GM12878 (cell line): Measurements from ENCODE around the gene CHCHD1. TPM values are rescaled to one million over a fixed set of nuclear protein-coding genes. Genes with fewer than 3 reads are reported as not detected.

Experiments
- BACH1 ChIP-seq: fragments of 450-650 bp; IDR thresholded peaks from 2 replicates; pipeline ENCODE4 v1.6.1; 2017; ENCODE audit warnings: mild to moderate bottlenecking, borderline replicate concordance
- BHLHE40 ChIP-seq, 2 experiments: fragments of 450-650 bp in 1 of 2; IDR thresholded peaks; 2 replicates each; pipeline ENCODE4 v1.6.1; 2011 to 2017; ENCODE audit warnings: low read depth in 2 of 2, borderline replicate concordance in 1 of 2, improper control_type of control experiment in 1 of 2, low read length in 1 of 2, mild to moderate bottlenecking in 1 of 2
- BRCA1 ChIP-seq: IDR thresholded peaks from 2 replicates; pipeline ENCODE4 v1.6.1; 2011; ENCODE audit warnings: low read depth, low read length, improper control_type of control experiment
- CREM ChIP-seq: IDR thresholded peaks from 2 replicates; pipeline ENCODE4 v1.6.1; 2014; ENCODE audit warnings: antibody characterized with exemption, low read depth
- GABPA ChIP-seq: IDR thresholded peaks from 2 replicates; pipeline ENCODE4 v1.6.1; 2014; ENCODE audit warnings: antibody characterized with exemption, low read depth, mild to moderate bottlenecking, inconsistent platforms
- HDAC2 ChIP-seq: fragments of 200-600 bp; sonication (generic); IDR thresholded peaks from 2 replicates; pipeline ENCODE4 v1.6.1; 2017
- HDGF ChIP-seq: fragments of 450-650 bp; IDR thresholded peaks from 2 replicates; pipeline ENCODE4 v1.6.1; 2016; ENCODE audit warnings: antibody characterized with exemption
- IKZF1 ChIP-seq: fragments of 450-650 bp; conservative IDR thresholded peaks from 2 replicates; pipeline ENCODE4 v1.6.1; 2017; ENCODE audit warnings: antibody characterized with exemption, mild to moderate bottlenecking
- MLLT1 ChIP-seq: fragments of 450-650 bp; IDR thresholded peaks from 2 replicates; pipeline ENCODE4 v1.6.1; 2016; ENCODE audit warnings: mild to moderate bottlenecking
- MTA2 ChIP-seq: fragments of 450-650 bp; IDR thresholded peaks from 2 replicates; pipeline ENCODE4 v1.6.1; 2016; ENCODE audit warnings: low read depth, mild to moderate bottlenecking, moderate library complexity
- NBN ChIP-seq: fragments of 450-650 bp; IDR thresholded peaks from 2 replicates; pipeline ENCODE4 v1.6.1; 2016
- NFYA ChIP-seq: IDR thresholded peaks from 2 replicates; pipeline ENCODE4 v1.6.1; 2011; ENCODE audit warnings: low read depth, mild to moderate bottlenecking, low read length, improper control_type of control experiment, borderline replicate concordance
- NR2C1 ChIP-seq: fragments of 450-650 bp; IDR thresholded peaks from 2 replicates; pipeline ENCODE4 v1.6.1; 2017; ENCODE audit warnings: antibody characterized with exemption, mild to moderate bottlenecking, moderate library complexity
- NR2F1 ChIP-seq: fragments of 450-650 bp; conservative IDR thresholded peaks from 2 replicates; pipeline ENCODE4 v1.6.1; 2017; ENCODE audit warnings: mild to moderate bottlenecking
- PML ChIP-seq: IDR thresholded peaks from 2 replicates; pipeline ENCODE4 v1.6.1; 2012; ENCODE audit warnings: low read length, inconsistent platforms
- POLR2AphosphoS2 ChIP-seq: IDR thresholded peaks from 2 replicates; pipeline ENCODE4 v1.6.1; 2011; ENCODE audit warnings: low read depth, mild to moderate bottlenecking, low read length, improper control_type of control experiment, moderate library complexity
- POU2F2 ChIP-seq: IDR thresholded peaks from 3 replicates; pipeline ENCODE4 v1.6.1; 2011; ENCODE audit warnings: low read depth, mild to moderate bottlenecking, low read length, borderline replicate concordance
- RELA ChIP-seq: fragments of 450-650 bp; IDR thresholded peaks from 2 replicates; pipeline ENCODE4 v1.8.0; 2014; ENCODE audit warnings: borderline replicate concordance; ENCODE audit not compliant: partially characterized antibody
- SIX5 ChIP-seq: IDR thresholded peaks from 2 replicates; pipeline ENCODE4 v1.6.1; 2011; ENCODE audit warnings: mild to moderate bottlenecking, low read depth, low read length, moderate library complexity; ENCODE audit not compliant: severe bottlenecking
- SREBF1 ChIP-seq: IDR thresholded peaks from 2 replicates; pipeline ENCODE4 v1.6.1; 2012; ENCODE audit warnings: mild to moderate bottlenecking, low read length
- TAF1 ChIP-seq: IDR thresholded peaks from 2 replicates; pipeline ENCODE4 v1.6.1; 2011; ENCODE audit warnings: mild to moderate bottlenecking, low read depth, low read length, borderline replicate concordance
- TCF12 ChIP-seq: IDR thresholded peaks from 2 replicates; pipeline ENCODE4 v1.6.1; 2011; ENCODE audit warnings: low read depth, mild to moderate bottlenecking, low read length
- TCF7 ChIP-seq: IDR thresholded peaks from 2 replicates; pipeline ENCODE4 v1.6.1; 2014; ENCODE audit warnings: antibody characterized with exemption, borderline replicate concordance
- ZBTB4 ChIP-seq: fragments of 450-650 bp; formaldehyde crosslinking; IDR thresholded peaks from 2 replicates; pipeline ENCODE4 v1.4.0; 2022; ENCODE audit warnings: mild to moderate bottlenecking, moderate library complexity
- ZNF24 ChIP-seq: fragments of 450-650 bp; IDR thresholded peaks from 2 replicates; pipeline ENCODE4 v1.6.1; 2017; ENCODE audit warnings: antibody characterized with exemption, mild to moderate bottlenecking
- ZNF274 ChIP-seq: IDR thresholded peaks from one replicate; pipeline ENCODE4 v1.8.0; 2011; ENCODE audit not compliant: insufficient read length, insufficient read depth
- polyA plus RNA-seq, 11 experiments: library from polyadenylated mRNA; depleted of rRNA in 4 of 11; unstranded in 6 of 11; stranded (reverse) in 5 of 11; fragments of >200 nt; fragmentation: Nextera tagmentation in 4 of 11; fragmentation: Illumina TruSeq in 1 of 11; extraction: Ambion mirVana in 4 of 11; extraction: Trizol in 1 of 11; gene quantifications; 1 replicate in 1 of 11; 2 replicates in 10 of 11; pipeline versions ENCODE4 v1.2.1 to v1.2.3, GENCODE V29; 2011 to 2016; ENCODE audit warnings: inconsistent platforms in 2 of 11, missing spikeins in 2 of 11, low read depth in 1 of 11
- total RNA-seq, 4 experiments: library from RNA; depleted of rRNA in 3 of 4; stranded (reverse); fragments of >200 nt in 3 of 4; fragmentation: Illumina TruSeq in 1 of 4; extraction: Trizol in 1 of 4; gene quantifications; 2 replicates each; pipeline versions ENCODE4 v1.2.1 to v1.2.3, GENCODE V29; 2013 to 2021
- TF ChIP-seq, protein P1 (sequence below): IDR thresholded peaks from 2 replicates; pipeline ENCODE4 v1.6.1; 2011; ENCODE audit warnings: low read depth, mild to moderate bottlenecking, low read length, moderate library complexity, borderline replicate concordance; ENCODE audit errors: extremely low read depth

Gene CHCHD1
- total and polyA plus RNA-seq, 10 of the 15 experiments (the other 5 are each of a cell fraction or from before 2014, with no cell fraction given), result 35.0 to 132 (median 70.0) TPM

DNA sequence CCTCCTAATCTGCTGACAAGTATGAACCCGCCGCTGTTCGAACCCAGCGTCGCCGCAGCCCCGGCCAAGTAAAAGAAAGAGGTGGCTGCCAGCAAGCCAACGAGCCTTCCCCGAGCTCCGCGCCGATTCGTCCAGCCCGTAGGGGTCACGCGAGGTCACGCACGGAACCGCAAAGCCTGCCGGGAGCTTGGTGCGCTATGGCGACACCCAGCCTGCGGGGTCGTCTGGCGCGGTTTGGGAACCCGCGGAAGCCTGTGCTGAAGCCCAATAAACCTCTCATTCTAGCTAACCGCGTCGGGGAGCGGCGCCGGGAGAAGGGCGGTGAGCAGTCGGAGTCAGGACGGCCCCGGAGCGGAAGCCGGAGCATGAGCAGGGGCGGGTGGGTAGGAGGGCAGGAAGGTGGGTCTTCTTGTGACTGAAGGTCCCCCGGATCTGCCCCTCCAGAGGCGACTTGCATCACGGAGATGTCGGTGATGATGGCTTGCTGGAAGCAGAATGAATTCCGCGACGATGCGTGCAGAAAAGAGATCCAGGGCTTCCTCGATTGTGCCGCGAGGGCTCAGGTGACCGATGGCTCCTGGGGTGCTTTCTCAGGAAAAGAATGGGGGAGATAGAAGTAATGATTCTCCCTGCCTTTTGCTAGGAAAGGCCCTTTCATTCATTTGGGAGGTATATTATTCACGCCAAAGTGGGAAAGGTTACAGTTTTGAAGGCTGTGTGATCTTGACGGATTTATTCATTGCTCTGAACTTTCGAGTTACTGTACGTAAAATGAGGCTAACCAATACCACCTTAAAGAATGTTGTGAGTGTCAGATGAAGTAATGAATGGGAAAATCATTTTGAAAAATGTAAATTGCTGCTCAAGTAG, at the start of gene CHCHD1 (continued):
- TF ChIP-seq NR2F1 (peak; percentile 98), TAF1 (peak; percentile 92; the same call in 1 of the 2 replicates), SIX5 (peak; percentile 45), BACH1 (0 out of 2 replicates have a peak, but pooled peaks have one; percentile 40), BRCA1 (no peak), PML (0 out of 2 replicates have a peak, but pooled peaks have one; percentile 71), MTA2 (peak; percentile 61), CREM (peak; percentile 58), ZNF24 (0 out of 2 replicates have a peak, but pooled peaks have one; percentile 65), HDGF (0 out of 2 replicates have a peak, but pooled peaks have one; percentile 41), ZBTB4 (CRISPR knock-in tag) (0 out of 2 replicates have a peak, but pooled peaks have one; percentile 32), TCF12 (peak; percentile 52; the same call in 1 of the 2 replicates), SREBF1 (0 out of 2 replicates have a peak, but pooled peaks have one; percentile 27), MLLT1 (peak; percentile 59; the same call in 1 of the 2 replicates), POU2F2 (peak; percentile 62; the same call in 2 of the 3 replicates), GABPA (no peak), NR2C1 (peak; percentile 96), ZNF274 (no peak), TCF7 (no peak), NFYA (no peak), NBN (peak; percentile 82), BHLHE40 (IDR thresholded peaks at IDR 0.05; ENCODE audit: borderline replicate concordance in 1 of 2, low read depth in 2 of 2, low read length in 1 of 2) (peak; percentile 66 to 82; a peak in 3 of 4 replicates), HDAC2 (no peak), RELA (peak; percentile 28), POLR2AphosphoS2 (peak; percentile 81), IKZF1 (peak; percentile 70; the same call in 1 of the 2 replicates)
- TF ChIP-seq, protein P1, sequence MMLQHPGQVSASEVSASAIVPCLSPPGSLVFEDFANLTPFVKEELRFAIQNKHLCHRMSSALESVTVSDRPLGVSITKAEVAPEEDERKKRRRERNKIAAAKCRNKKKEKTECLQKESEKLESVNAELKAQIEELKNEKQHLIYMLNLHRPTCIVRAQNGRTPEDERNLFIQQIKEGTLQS, result no peak
